Suprapubic skin (tissue), 4 donors: ENCODE measurements around the gene MS4A10.

Source experiments
- CTCF ChIP-seq, 2 donors: fragments of 200-600 bp in 1 of 2; fragments of 450-650 bp in 1 of 2; sonication (generic) in 1 of 2; IDR thresholded peaks; one replicate each; pipeline ENCODE4 v1.5.1; 2016 to 2019; ENCODE audit warnings: antibody characterized with exemption in 2 of 2, mild to moderate bottlenecking in 1 of 2, moderate library complexity in 1 of 2
- EP300 ChIP-seq: sonication (generic); formaldehyde crosslinking; IDR thresholded peaks from one replicate; pipeline ENCODE4 v1.6.1; 2017; ENCODE audit warnings: antibody characterized with exemption
- POLR2A ChIP-seq, 2 donors: fragments of 450-650 bp; IDR thresholded peaks; one replicate each; pipeline ENCODE4 v1.6.1; 2017; ENCODE audit warnings: antibody characterized with exemption in 2 of 2, mild to moderate bottlenecking in 2 of 2, moderate library complexity in 2 of 2
- POLR2AphosphoS5 ChIP-seq, 3 donors: sonication (generic); formaldehyde crosslinking; IDR thresholded peaks; one replicate each; pipeline ENCODE4 v1.6.1; 2017; ENCODE audit warnings: antibody characterized with exemption in 3 of 3

- TF ChIP-seq POLR2AphosphoS5 (IDR thresholded peaks at IDR 0.05) (no peak), CTCF (IDR thresholded peaks at IDR 0.05) (no peak), POLR2A (IDR thresholded peaks at IDR 0.05) (no peak), EP300 (no peak)
These were observed 59.1 kb downstream of the MS4A10 start for GRCh38 chr11:60844045-60844869.
